Measurements from ENCODE around the gene RPN2. TPM values are rescaled to one million over a fixed set of nuclear protein-coding genes. Genes with fewer than 3 reads are reported as not detected.

The RPN2 gene
- total and polyA plus RNA-seq, 10 of the 15 experiments (the other 5 are each of a cell fraction or from before 2014, with no cell fraction given): 148 to 365 (median 228) TPM

DNA sequence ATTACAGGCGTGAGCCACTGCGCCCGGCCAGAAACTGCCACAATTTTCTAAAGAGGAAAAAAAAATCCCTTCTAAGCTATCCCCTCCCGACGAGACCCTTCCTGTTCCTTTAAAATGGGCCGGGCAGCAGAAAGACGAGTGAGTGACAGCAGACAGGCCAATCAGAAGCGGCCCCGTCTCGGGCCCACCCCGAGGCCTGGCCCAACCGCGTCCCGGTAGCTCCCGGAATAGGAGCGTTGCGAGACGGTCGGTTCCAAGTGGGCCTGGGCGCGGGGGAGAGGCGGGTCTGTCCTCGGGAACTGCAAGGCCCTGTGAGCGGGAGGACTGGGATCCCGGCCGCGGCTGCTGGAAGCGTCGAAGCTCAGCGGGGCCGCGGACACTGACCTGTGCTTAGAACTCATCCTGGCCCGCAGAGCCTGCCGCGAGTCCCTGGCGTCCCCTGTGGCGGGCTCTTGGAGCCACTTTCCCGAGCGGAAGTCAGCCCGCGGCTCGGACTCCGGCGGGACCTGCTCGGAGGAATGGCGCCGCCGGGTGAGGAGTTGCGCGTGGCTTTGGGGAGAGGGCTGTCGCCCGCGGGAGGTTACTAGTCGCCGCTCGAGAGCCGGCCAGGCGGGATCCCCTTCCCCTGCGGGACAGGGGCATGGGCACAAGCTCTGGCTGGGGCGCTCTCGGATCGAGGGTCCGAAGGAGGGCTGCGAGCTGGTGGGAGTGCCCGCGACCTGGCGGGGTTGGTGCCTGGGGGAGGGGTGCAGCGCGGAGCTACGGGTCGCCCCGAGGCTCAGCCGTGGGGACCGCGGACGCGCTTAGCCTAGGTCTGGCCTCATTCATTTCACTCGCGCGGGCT, at the start of gene RPN2, which contains the start of gene MROH8 (continued):
- TF ChIP-seq, protein P1, sequence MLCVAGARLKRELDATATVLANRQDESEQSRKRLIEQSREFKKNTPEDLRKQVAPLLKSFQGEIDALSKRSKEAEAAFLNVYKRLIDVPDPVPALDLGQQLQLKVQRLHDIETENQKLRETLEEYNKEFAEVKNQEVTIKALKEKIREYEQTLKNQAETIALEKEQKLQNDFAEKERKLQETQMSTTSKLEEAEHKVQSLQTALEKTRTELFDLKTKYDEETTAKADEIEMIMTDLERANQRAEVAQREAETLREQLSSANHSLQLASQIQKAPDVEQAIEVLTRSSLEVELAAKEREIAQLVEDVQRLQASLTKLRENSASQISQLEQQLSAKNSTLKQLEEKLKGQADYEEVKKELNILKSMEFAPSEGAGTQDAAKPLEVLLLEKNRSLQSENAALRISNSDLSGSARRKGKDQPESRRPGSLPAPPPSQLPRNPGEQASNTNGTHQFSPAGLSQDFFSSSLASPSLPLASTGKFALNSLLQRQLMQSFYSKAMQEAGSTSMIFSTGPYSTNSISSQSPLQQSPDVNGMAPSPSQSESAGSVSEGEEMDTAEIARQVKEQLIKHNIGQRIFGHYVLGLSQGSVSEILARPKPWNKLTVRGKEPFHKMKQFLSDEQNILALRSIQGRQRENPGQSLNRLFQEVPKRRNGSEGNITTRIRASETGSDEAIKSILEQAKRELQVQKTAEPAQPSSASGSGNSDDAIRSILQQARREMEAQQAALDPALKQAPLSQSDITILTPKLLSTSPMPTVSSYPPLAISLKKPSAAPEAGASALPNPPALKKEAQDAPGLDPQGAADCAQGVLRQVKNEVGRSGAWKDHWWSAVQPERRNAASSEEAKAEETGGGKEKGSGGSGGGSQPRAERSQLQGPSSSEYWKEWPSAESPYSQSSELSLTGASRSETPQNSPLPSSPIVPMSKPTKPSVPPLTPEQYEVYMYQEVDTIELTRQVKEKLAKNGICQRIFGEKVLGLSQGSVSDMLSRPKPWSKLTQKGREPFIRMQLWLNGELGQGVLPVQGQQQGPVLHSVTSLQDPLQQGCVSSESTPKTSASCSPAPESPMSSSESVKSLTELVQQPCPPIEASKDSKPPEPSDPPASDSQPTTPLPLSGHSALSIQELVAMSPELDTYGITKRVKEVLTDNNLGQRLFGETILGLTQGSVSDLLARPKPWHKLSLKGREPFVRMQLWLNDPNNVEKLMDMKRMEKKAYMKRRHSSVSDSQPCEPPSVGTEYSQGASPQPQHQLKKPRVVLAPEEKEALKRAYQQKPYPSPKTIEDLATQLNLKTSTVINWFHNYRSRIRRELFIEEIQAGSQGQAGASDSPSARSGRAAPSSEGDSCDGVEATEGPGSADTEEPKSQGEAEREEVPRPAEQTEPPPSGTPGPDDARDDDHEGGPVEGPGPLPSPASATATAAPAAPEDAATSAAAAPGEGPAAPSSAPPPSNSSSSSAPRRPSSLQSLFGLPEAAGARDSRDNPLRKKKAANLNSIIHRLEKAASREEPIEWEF (IDR thresholded peaks at IDR 0.05; ENCODE audit: insufficient replicate concordance, low read depth, low read length): no peak
- TF ChIP-seq STAT1 (conservative IDR thresholded peaks at IDR 0.05) (peak; percentile 83; the same call in 1 of the 2 replicates), FOXK2 (IDR thresholded peaks at IDR 0.05) (peak; percentile 99), JUNB (IDR thresholded peaks at IDR 0.05) (no peak), NR2F1 (conservative IDR thresholded peaks at IDR 0.05) (peak; percentile 56; the same call in 1 of the 2 replicates), RFX5 (IDR thresholded peaks at IDR 0.05; ENCODE audit: low read depth, low read length) (no peak), SIN3A (IDR thresholded peaks at IDR 0.05; ENCODE audit: low read depth, low read length) (peak; percentile 79; the same call in 1 of the 2 replicates), RAD21 (IDR thresholded peaks at IDR 0.05; ENCODE audit: insufficient read depth, low read depth, low read length) (no peak), NFYA (IDR thresholded peaks at IDR 0.05; ENCODE audit: borderline replicate concordance, low read depth, low read length) (peak; percentile 60), NFYB (IDR thresholded peaks at IDR 0.05; ENCODE audit: insufficient read depth, low read depth, low read length) (peak; percentile 93), MEF2B (IDR thresholded peaks at IDR 0.05; ENCODE audit: partially characterized antibody, poor library complexity, severe bottlenecking) (peak; percentile 58), MYB (IDR thresholded peaks at IDR 0.05; ENCODE audit: borderline replicate concordance, low read depth, low read length) (no peak)
- TF ChIP-seq, protein P2, sequence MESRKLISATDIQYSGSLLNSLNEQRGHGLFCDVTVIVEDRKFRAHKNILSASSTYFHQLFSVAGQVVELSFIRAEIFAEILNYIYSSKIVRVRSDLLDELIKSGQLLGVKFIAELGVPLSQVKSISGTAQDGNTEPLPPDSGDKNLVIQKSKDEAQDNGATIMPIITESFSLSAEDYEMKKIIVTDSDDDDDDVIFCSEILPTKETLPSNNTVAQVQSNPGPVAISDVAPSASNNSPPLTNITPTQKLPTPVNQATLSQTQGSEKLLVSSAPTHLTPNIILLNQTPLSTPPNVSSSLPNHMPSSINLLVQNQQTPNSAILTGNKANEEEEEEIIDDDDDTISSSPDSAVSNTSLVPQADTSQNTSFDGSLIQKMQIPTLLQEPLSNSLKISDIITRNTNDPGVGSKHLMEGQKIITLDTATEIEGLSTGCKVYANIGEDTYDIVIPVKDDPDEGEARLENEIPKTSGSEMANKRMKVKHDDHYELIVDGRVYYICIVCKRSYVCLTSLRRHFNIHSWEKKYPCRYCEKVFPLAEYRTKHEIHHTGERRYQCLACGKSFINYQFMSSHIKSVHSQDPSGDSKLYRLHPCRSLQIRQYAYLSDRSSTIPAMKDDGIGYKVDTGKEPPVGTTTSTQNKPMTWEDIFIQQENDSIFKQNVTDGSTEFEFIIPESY (IDR thresholded peaks at IDR 0.05): 0 out of 2 replicates have a peak, but pooled peaks have one; percentile 13
- TF ChIP-seq, protein P3, sequence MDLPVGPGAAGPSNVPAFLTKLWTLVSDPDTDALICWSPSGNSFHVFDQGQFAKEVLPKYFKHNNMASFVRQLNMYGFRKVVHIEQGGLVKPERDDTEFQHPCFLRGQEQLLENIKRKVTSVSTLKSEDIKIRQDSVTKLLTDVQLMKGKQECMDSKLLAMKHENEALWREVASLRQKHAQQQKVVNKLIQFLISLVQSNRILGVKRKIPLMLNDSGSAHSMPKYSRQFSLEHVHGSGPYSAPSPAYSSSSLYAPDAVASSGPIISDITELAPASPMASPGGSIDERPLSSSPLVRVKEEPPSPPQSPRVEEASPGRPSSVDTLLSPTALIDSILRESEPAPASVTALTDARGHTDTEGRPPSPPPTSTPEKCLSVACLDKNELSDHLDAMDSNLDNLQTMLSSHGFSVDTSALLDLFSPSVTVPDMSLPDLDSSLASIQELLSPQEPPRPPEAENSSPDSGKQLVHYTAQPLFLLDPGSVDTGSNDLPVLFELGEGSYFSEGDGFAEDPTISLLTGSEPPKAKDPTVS (IDR thresholded peaks at IDR 0.05; ENCODE audit: low read depth, low read length): peak; percentile 24; the same call in 1 of the 2 replicates
- TF ChIP-seq, protein P4, sequence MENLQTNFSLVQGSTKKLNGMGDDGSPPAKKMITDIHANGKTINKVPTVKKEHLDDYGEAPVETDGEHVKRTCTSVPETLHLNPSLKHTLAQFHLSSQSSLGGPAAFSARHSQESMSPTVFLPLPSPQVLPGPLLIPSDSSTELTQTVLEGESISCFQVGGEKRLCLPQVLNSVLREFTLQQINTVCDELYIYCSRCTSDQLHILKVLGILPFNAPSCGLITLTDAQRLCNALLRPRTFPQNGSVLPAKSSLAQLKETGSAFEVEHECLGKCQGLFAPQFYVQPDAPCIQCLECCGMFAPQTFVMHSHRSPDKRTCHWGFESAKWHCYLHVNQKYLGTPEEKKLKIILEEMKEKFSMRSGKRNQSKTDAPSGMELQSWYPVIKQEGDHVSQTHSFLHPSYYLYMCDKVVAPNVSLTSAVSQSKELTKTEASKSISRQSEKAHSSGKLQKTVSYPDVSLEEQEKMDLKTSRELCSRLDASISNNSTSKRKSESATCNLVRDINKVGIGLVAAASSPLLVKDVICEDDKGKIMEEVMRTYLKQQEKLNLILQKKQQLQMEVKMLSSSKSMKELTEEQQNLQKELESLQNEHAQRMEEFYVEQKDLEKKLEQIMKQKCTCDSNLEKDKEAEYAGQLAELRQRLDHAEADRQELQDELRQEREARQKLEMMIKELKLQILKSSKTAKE (IDR thresholded peaks at IDR 0.05; ENCODE audit: low read depth, poor library complexity, severe bottlenecking): peak; percentile 95
- TF ChIP-seq, protein P5, sequence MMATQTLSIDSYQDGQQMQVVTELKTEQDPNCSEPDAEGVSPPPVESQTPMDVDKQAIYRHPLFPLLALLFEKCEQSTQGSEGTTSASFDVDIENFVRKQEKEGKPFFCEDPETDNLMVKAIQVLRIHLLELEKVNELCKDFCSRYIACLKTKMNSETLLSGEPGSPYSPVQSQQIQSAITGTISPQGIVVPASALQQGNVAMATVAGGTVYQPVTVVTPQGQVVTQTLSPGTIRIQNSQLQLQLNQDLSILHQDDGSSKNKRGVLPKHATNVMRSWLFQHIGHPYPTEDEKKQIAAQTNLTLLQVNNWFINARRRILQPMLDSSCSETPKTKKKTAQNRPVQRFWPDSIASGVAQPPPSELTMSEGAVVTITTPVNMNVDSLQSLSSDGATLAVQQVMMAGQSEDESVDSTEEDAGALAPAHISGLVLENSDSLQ (IDR thresholded peaks at IDR 0.05): peak; percentile 99
